GM13976 (cell line): ENCODE results near the gene ACSF2.

Experiments
- DNase-seq: peaks from one replicate; pipeline ENCODE4 v3.0.0; 2012; ENCODE audit warnings: low spot score
- in situ Hi-C: fragments of 300-500 bp; cut with MboI; formaldehyde crosslinking; loops from one replicate; pipeline ENCODE4 v1.12.0; 2022; ENCODE audit warnings: low sequenced_read_pairs, mixed read lengths, inconsistent platforms; ENCODE audit not compliant: unreplicated experiment
- TF ChIP-seq, protein P1 (sequence below): IDR thresholded peaks from 2 replicates; pipeline ENCODE4 v1.5.1; 2012; ENCODE audit warnings: borderline replicate concordance, mild to moderate bottlenecking; ENCODE audit not compliant: insufficient read depth; ENCODE audit errors: extremely low read depth, missing control alignments, control extremely low read depth

ACSF2 gene

DNA sequence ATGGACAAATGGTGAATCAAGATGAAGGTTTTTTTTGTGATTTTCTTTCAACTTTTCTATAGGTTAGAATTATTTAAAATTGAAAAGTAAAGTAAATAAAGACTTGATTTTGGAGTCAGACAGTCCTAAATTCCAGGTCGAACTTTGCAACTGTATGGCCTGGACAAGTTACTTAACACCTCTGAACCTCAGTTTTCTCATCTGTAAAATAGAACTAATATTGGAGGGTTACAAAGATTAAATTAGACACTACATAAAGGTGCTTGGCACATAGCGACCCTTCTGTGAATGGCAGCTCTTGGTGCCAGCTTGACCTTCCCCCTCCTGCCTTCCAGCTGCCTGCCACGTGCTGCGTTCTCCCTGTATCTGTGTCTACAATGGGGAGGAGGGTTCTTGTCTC lies 55.6 kb downstream of the ACSF2 start:
- TF ChIP-seq, protein P1, sequence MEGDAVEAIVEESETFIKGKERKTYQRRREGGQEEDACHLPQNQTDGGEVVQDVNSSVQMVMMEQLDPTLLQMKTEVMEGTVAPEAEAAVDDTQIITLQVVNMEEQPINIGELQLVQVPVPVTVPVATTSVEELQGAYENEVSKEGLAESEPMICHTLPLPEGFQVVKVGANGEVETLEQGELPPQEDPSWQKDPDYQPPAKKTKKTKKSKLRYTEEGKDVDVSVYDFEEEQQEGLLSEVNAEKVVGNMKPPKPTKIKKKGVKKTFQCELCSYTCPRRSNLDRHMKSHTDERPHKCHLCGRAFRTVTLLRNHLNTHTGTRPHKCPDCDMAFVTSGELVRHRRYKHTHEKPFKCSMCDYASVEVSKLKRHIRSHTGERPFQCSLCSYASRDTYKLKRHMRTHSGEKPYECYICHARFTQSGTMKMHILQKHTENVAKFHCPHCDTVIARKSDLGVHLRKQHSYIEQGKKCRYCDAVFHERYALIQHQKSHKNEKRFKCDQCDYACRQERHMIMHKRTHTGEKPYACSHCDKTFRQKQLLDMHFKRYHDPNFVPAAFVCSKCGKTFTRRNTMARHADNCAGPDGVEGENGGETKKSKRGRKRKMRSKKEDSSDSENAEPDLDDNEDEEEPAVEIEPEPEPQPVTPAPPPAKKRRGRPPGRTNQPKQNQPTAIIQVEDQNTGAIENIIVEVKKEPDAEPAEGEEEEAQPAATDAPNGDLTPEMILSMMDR, result no peak
- in situ Hi-C loops, result no loop called here
- no peak for DNase-seq

DNA sequence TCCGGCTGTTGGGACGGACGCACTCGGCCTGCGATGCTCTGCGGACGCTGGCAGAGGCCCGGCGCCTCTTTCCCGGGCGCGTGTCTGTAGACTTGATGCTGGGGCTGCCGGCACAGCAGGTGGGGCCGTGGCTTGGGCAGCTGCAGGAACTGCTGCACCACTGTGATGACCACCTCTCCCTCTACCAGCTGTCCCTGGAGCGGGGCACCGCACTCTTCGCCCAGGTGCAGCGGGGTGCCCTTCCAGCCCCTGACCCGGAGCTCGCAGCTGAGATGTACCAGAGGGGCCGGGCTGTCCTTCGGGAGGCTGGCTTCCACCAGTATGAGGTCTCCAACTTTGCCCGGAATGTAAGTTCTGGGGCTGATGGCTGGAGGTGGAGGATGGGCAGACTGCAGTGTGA lies 56.1 kb downstream of the ACSF2 start:
- TF ChIP-seq, protein P1, result no peak
- DNase-seq, result no peak
- in situ Hi-C loops, result no loop called here

DNA sequence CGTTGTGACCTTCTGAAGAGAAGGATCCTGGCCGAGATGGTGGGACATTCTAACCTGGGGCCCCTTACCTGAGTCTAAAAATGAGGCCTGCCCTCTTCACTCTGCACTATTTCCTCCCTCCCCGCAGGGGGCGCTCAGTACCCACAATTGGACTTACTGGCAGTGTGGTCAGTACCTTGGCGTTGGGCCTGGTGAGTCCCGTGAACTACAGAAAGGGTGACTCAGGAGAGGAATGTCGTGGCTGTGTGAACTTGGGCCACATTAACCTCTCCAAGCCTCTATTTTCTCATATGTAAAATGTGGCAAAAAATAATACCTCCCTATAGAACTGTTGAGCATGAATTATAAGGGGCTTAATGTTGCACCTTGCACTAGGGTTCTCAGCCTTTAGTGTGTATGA lies 56.5 kb downstream of the ACSF2 start:
- peak; percentile 84 for DNase-seq
- in situ Hi-C loops, result no loop called here
- TF ChIP-seq, protein P1, result peak; percentile 86

DNA sequence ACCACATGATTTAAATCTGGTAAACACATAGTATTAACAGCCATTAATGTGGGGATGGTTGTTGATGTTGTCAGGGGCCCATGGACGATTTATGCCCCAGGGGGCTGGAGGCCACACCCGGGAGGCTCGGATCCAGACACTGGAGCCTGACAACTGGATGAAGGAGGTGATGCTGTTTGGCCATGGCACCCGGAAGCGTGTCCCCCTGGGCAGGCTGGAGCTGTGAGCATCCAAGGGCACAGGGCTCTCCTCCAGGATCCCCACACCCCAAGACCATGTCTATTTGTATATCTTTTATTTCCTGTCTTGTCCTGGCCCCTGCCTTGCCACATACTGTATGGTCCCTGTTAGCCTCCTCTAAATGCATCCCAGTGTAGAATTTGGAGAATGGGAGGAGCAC lies 57.2 kb downstream of the ACSF2 start:
- in situ Hi-C loops, result no loop called here
- TF ChIP-seq, protein P1, result no peak
- no peak for DNase-seq

DNA sequence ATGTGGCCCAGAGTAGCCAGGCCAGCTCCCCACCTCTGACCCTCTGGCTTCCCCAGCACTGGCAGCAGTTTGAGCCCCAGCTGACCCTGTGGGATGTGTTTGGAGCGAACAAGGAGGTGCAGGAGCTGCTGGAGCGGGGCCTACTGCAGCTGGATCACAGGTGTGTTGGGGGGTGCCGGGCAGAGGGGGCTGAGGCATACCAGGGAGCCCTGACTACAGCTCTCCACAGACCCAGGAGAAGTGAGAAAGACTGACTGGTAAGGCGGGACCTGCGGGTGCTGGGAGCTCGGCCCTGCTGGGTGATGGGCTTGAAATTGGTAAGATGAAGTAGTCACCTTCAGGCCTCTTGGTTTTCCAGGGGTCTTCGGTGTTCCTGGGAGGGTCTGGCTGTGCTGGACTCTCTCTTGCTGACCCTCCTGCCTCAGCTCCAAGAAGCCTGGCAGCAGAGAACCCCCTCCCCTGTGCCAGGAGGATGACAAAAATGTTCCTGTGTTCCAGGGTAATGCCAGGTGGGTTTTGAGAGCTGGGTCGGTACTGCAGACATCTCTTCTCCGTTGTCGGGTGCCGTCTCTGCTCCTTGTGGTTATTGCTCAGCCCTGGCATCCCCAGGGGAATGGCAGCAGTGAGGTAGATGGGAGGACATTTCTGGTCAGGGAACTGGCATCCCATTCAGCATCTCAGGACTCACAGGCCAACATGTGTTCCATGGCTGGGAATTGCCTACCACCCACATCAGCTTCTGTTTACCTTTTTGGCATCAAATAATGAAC lies 58.6 kb downstream of the ACSF2 start:
- in situ Hi-C loops, result no loop called here
- no peak for DNase-seq

DNA sequence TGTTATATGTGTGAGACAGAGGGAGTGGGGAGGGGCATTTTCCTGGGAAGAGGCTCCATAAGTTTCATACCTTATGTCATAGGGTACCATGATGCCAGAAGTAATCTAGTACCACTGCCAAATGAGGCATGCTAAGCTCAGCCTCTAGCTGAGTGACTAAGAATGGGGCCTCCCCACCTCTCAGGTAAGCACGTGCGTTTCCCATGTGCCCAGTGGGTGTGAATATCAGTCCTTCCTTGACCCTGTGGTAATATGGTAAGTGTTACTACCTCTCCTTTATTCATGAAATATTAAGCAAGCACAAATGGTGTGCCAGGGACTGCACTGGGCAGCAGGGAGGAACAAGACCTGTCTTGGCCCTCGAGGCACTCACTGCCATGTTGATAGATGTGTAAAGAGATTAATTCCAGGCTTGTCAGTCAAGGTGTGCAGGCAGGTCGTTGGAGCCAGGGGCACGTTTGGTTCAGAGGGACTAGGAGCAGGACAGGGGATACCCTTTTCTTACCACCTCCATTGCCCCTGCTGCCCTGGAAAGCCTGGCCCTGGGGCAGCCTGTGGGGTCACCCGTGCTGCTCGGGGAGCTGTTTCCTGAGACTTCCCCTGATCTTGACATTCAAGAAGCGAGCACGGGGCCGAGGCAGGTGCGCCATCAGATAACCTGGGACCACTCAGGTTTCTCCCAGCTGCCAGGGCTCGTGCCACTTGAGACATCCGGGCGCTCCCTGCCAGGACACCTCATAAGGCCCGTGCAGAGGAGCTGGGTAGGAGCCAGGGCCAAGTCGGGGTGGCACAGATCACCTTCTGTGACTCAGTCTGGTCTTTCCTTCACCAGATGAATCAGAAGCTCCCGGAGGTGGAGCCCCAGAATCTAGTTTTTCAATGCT lies 61.4 kb downstream of the ACSF2 start:
- TF ChIP-seq, protein P1, result no peak

More for the DNA sequence above, 58.6 kb downstream of the ACSF2 start:
- TF ChIP-seq, protein P1, result no peak

More for the DNA sequence above, 61.4 kb downstream of the ACSF2 start:
- in situ Hi-C loops, result no loop called here
- DNase-seq, result no peak
